HCT116 (cell line): ENCODE measurements around the gene PCDH11X. TPM values are rescaled to one million over a fixed set of nuclear protein-coding genes. Genes with fewer than 3 reads are reported as not detected.
"Not testable (repeated sequence)": the region's sequence is repeated elsewhere in the genome, so short reads cannot be mapped to it uniquely, and the experiment has no call there.

Source experiments
- ATAC-seq: fragments of 200-7000 bp; cut with Tn5 transposase; 2 replicates; pipeline ENCODE4 v1.9.1; 2020; ENCODE audit warnings: mild to moderate bottlenecking, moderate library complexity
- Bru-seq: library from RNA; stranded (reverse); fragments of 400-500 nt; gene quantifications from one replicate; lab custom pipeline; 2021; lab: Mats Ljungman, UMichigan
- BruChase-seq, 2 experiments: library from RNA; stranded (reverse); fragments of 400-500 nt; gene quantifications; one replicate each; lab custom pipeline; 2021; lab: Mats Ljungman, UMichigan
- BruUV-seq: library from RNA; stranded (reverse); fragments of 400-500 nt; replicated peaks from 2 replicates; lab custom pipeline; 2021; lab: Mats Ljungman, UMichigan
- CTCF ChIA-PET: fragments of 300-600 bp; sonication (Branson Sonifier 250); formaldehyde crosslinking; loops from one replicate; lab custom pipeline; 2021; ENCODE audit warnings: antibody characterized with exemption; lab: Charles Lee
- POLR2A ChIA-PET: fragments of 300-600, 350-600 bp; sonication (Branson Sonifier 250); formaldehyde crosslinking; loops from one replicate; lab custom pipeline; 2021; ENCODE audit warnings: antibody characterized with exemption; lab: Charles Lee
- RAD21 ChIA-PET, 2 experiments: fragments of 300-600 bp; sonication (Branson Sonifier 250); formaldehyde crosslinking; loops; one replicate each; lab custom pipeline; 2023; ENCODE audit warnings: low total read pairs in 2 of 2; ENCODE audit not compliant: uncharacterized antibody in 2 of 2, unreplicated experiment in 2 of 2, low non-redundant PET in 1 of 2; lab: Charles Lee
- DNase-seq: peaks from one replicate; pipeline ENCODE4 v3.0.0-alpha.2; 2010; ENCODE audit warnings: low read depth, low spot score
- H2AFZ ChIP-seq: fragments of 200-600 bp; shearing (Covaris generic), sonication (generic); 2 replicates; pipeline ENCODE4 v1.6.1; 2017; ENCODE audit warnings: low read depth, mixed run types, mixed read lengths, antibody characterized with exemption, low read length; ENCODE audit not compliant: poor library complexity, severe bottlenecking
- H3K27ac ChIP-seq: 2 replicates; pipeline ENCODE4 v1.5.1; 2012; ENCODE audit warnings: low read depth, low read length
- H3K27me3 ChIP-seq: fragments of 200-600 bp; sonication (generic); 2 replicates; pipeline ENCODE4 v1.6.1; 2016; ENCODE audit warnings: mixed run types, low read length, mixed read lengths; ENCODE audit not compliant: insufficient read depth
- H3K36me3 ChIP-seq, 2 experiments: fragments of 200-500 bp in 1 of 2; fragments of 200-600 bp in 1 of 2; sonication (Bioruptor generic) in 1 of 2; sonication (generic) in 1 of 2; 2 replicates each; pipeline versions ENCODE4 v1.5.1 to v1.6.1; 2014 to 2016; ENCODE audit warnings: low read length in 2 of 2, inconsistent platforms in 1 of 2, mixed read lengths in 1 of 2, mixed run types in 1 of 2; ENCODE audit not compliant: insufficient read depth in 2 of 2, control insufficient read depth in 1 of 2
- H3K4me1 ChIP-seq, 2 experiments: fragments of 200-600 bp in 1 of 2; sonication (generic) in 1 of 2; 2 replicates each; pipeline versions ENCODE4 v1.5.1 to v1.6.1; 2012 to 2017; ENCODE audit warnings: low read length in 2 of 2, inconsistent platforms in 1 of 2, mild to moderate bottlenecking in 1 of 2, mixed read lengths in 1 of 2, mixed run types in 1 of 2, moderate library complexity in 1 of 2; ENCODE audit not compliant: insufficient read depth in 2 of 2, control insufficient read depth in 1 of 2
- H3K4me2 ChIP-seq: fragments of 200-600 bp; sonication (generic); 2 replicates; pipeline ENCODE4 v1.6.1; 2017; ENCODE audit warnings: mixed run types, low read length, mixed read lengths
- H3K4me3 ChIP-seq, 2 experiments: fragments of 200-600 bp in 1 of 2; sonication (generic) in 1 of 2; replicated peaks in 1 of 2; 2 replicates each; pipeline ENCODE4 v1.5.1; 2011 to 2016; ENCODE audit warnings: low read length in 2 of 2, control low read depth in 1 of 2, low read depth in 1 of 2, mild to moderate bottlenecking in 1 of 2, mixed read lengths in 1 of 2, mixed run types in 1 of 2
- H3K79me2 ChIP-seq: fragments of 200-600 bp; sonication (generic); 2 replicates; pipeline ENCODE4 v1.6.1; 2017; ENCODE audit warnings: mild to moderate bottlenecking, mixed run types, low read length, moderate library complexity, mixed read lengths; ENCODE audit not compliant: insufficient read depth
- H3K9ac ChIP-seq: fragments of 200-600 bp; sonication (generic); 2 replicates; pipeline ENCODE4 v1.6.1; 2016; ENCODE audit warnings: low read length, mixed read lengths
- H3K9me2 ChIP-seq: fragments of 200-600 bp; sonication (generic), shearing (Covaris generic); 2 replicates; pipeline ENCODE4 v1.6.1; 2017; ENCODE audit warnings: mixed run types, mild to moderate bottlenecking, moderate library complexity; ENCODE audit not compliant: insufficient read depth
- H3K9me3 ChIP-seq, 2 experiments: fragments of 200-500 bp in 1 of 2; fragments of 200-600 bp in 1 of 2; sonication (Bioruptor generic) in 1 of 2; sonication (generic) in 1 of 2; 2 replicates each; pipeline ENCODE4 v1.6.1; 2014 to 2017; ENCODE audit warnings: low read length in 2 of 2, mixed read lengths in 2 of 2, inconsistent platforms in 1 of 2, low read depth in 1 of 2, mild to moderate bottlenecking in 1 of 2, mixed run types in 1 of 2, moderate library complexity in 1 of 2; ENCODE audit not compliant: control insufficient read depth in 1 of 2, insufficient read depth in 1 of 2
- H4K20me1 ChIP-seq: fragments of 200-600 bp; sonication (generic), shearing (Covaris generic); 2 replicates; pipeline ENCODE4 v1.6.1; 2017; ENCODE audit warnings: mixed run types, mild to moderate bottlenecking, moderate library complexity; ENCODE audit not compliant: insufficient read depth
- intact Hi-C: fragments of 100-400 bp; cut with micrococcal nuclease; formaldehyde crosslinking; loops from 2 replicates; pipeline ENCODE4 v1.10.0; 2022
- long read RNA-seq: library from polyadenylated mRNA; unstranded; transcript quantifications from one replicate; pipeline ENCODE4 v2.0.0, GENCODE V29; 2021; ENCODE audit not compliant: unreplicated experiment
- polyA plus RNA-seq: library from polyadenylated mRNA; unstranded; fragments of >200 nt; gene quantifications from 2 replicates; pipeline ENCODE4 v1.2.1, GENCODE V29; 2012; ENCODE audit warnings: missing spikeins
- total RNA-seq: library from RNA; stranded (reverse); gene quantifications from one replicate; pipeline ENCODE4 v1.2.1, GENCODE V29; 2021; ENCODE audit not compliant: unreplicated experiment

The PCDH11X gene
- total RNA-seq (not detected), Bru-seq, nascent RNA (percentile 0 among the genes with signal in this experiment), BruChase-seq, experiment 1, labeled RNA remaining after a 6-hour chase (percentile 0 among the genes with signal in this experiment), BruChase-seq, experiment 2, labeled RNA remaining after a 2-hour chase (not detected)
- polyA plus RNA-seq = not detected in 2 replicates
- long read RNA-seq = 0 reads

GRCh38 chrX:91779135-91779534 is at the start of gene PCDH11X:
PCDH11X (plus strand) TSS chrX:91779375; CDS start chrX:91835505, 56,130 bp downstream.
- BruUV-seq, H4K20me1 ChIP-seq, H2AFZ ChIP-seq, H3K36me3 ChIP-seq, CTCF ChIA-PET, H3K27ac ChIP-seq, DNase-seq, RAD21 ChIA-PET, H3K4me1 ChIP-seq, H3K9ac ChIP-seq, H3K4me3 ChIP-seq, H3K9me2 ChIP-seq, H3K9me3 ChIP-seq, POLR2A ChIA-PET, H3K4me2 ChIP-seq, H3K79me2 ChIP-seq, H3K27me3 ChIP-seq, ATAC-seq, intact Hi-C loops: not testable (repeated sequence)

GRCh38 chrX:91747446-91747845 is 31.7 kb upstream of the PCDH11X start:
- H3K27ac ChIP-seq, intact Hi-C loops, H3K27me3 ChIP-seq, DNase-seq, H2AFZ ChIP-seq, H3K36me3 ChIP-seq, CTCF ChIA-PET, RAD21 ChIA-PET, H3K4me2 ChIP-seq, BruUV-seq, H3K4me3 ChIP-seq, H3K4me1 ChIP-seq, H3K9ac ChIP-seq, H3K79me2 ChIP-seq, H3K9me2 ChIP-seq, ATAC-seq, H4K20me1 ChIP-seq, H3K9me3 ChIP-seq, POLR2A ChIA-PET: not testable (repeated sequence)

GRCh38 chrX:91753022-91753421 is 26.2 kb upstream of the PCDH11X start:
- RAD21 ChIA-PET, BruUV-seq, POLR2A ChIA-PET, H3K36me3 ChIP-seq, H3K4me3 ChIP-seq, H4K20me1 ChIP-seq, H2AFZ ChIP-seq, intact Hi-C loops, H3K4me1 ChIP-seq, DNase-seq, H3K4me2 ChIP-seq, H3K9ac ChIP-seq, CTCF ChIA-PET, H3K9me2 ChIP-seq, H3K27ac ChIP-seq, H3K27me3 ChIP-seq, H3K79me2 ChIP-seq, ATAC-seq, H3K9me3 ChIP-seq: not testable (repeated sequence)

- BruUV-seq, H3K36me3 ChIP-seq, H3K4me3 ChIP-seq, H3K27ac ChIP-seq, H3K27me3 ChIP-seq, H3K9ac ChIP-seq, H3K9me3 ChIP-seq, RAD21 ChIA-PET, intact Hi-C loops, H3K4me2 ChIP-seq, DNase-seq, POLR2A ChIA-PET, H2AFZ ChIP-seq, H3K9me2 ChIP-seq, H3K79me2 ChIP-seq, ATAC-seq, H3K4me1 ChIP-seq, CTCF ChIA-PET, H4K20me1 ChIP-seq: not testable (repeated sequence)
These were observed 8.3 kb upstream of the PCDH11X start for GRCh38 chrX:91770619-91771488.
